ENCODE data around the gene CBFB. TPM values are rescaled to one million over a fixed set of nuclear protein-coding genes. Genes with fewer than 3 reads are reported as not detected.

Gene CBFB
- total and polyA plus RNA-seq, 9 of the 15 experiments (the other 6 are each of a cell fraction or from before 2014, with no cell fraction given) = 22.0 to 112 (median 66.5) TPM

DNA sequence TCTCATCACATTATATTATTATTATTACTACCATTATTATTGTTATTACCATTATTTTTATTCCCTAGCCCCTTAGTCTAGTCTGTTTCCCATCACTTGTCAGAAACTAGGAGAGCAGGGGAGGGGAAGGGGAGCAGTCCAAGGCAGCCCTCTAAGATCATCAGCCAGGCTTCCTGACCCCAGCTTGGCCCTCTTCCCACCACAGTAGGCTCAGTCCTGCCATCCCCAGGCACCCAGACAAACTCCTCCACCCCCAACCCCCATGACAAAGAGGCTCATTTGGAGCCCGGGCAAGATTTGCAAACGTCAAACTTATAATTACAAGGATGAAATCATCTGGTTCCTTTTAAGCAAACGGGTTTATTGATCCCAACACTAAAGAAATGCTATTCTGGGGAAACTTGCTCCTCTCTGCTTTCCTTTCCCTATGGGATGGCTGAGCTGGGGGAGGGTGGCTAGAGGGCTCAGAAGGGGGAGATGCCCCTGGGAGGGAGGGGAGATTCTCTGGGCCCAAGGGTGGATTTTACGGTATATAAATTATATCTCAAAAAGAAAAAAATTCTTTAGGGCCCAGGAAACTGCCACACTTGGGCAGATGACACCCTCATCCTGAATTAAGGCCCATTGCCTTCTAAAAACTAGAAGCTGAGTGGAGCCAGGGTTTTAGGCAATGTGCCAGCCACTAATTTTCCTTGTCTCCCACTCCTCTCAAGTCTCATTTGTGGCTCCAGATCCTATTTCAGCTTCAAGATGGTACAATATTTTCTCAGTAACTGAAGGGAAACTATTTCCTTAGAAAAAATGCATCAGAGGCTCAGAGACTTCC, 4.4 kb upstream of the CBFB start:
- 41% methylated on average over 4 of the region's 4 CpGs for WGBS (ENCODE audit: insufficient coverage, low coverage, missing lambda C conversion rate)
- no TSS peak for BruUV-seq (replicated peaks)
- Histone ChIP-seq H4K20me1 (replicated peaks; ENCODE audit: control insufficient read depth, insufficient read depth, low read length) (no peaks in the 10 kb centered on the region), H3K27me3 (ENCODE audit: control insufficient read depth in 2 of 2, insufficient read depth in 2 of 2, low read length in 2 of 2) (no peaks in the 10 kb centered on the region), H3K4me2 (ENCODE audit: insufficient read depth, low read length) (no peak overlapping the region), H3K9me3 (replicated peaks; ENCODE audit: control insufficient read depth, insufficient read depth, low read depth, low read length) (no peaks in the 10 kb centered on the region), H2AFZ (ENCODE audit: low read depth, low read length) (no peak overlapping the region), H3K4me1 (replicated peaks in 1 of 2; ENCODE audit: control insufficient read depth in 2 of 2, insufficient read depth in 2 of 2, low read length in 2 of 2) (peaks cover 13 to 20% of the 10 kb centered on the region in 2 experiments; a peak in 4 of 5 replicates), H3K36me3 (ENCODE audit: control insufficient read depth, insufficient read depth, low read length) (no peaks in the 10 kb centered on the region), H3K9me1 (ENCODE audit: control insufficient read depth, insufficient read depth, low read length) (no peaks in the 10 kb centered on the region), H3K79me2 (ENCODE audit: control insufficient read depth, insufficient read depth, low read length) (peaks cover 12% of the 10 kb centered on the region), H3K9ac (ENCODE audit: insufficient read depth in 1 of 2, low read depth in 2 of 2, low read length in 2 of 2) (no peak overlapping the region), H3K4me3 (no peak overlapping the region), H3K27ac (ENCODE audit: extremely low read depth, low read depth, low read length) (no peak overlapping the region)
- ATAC-seq (no peak), DNase-seq (ENCODE audit: extremely low read depth in 1 of 4, low spot score in 3 of 4) (no peak), FAIRE-seq (no peak)
- TF ChIP-seq NFIC (IDR thresholded peaks at IDR 0.05) = 0 out of 2 replicates have a peak, but pooled peaks have one; percentile 14
- TF ChIP-seq, protein P1, sequence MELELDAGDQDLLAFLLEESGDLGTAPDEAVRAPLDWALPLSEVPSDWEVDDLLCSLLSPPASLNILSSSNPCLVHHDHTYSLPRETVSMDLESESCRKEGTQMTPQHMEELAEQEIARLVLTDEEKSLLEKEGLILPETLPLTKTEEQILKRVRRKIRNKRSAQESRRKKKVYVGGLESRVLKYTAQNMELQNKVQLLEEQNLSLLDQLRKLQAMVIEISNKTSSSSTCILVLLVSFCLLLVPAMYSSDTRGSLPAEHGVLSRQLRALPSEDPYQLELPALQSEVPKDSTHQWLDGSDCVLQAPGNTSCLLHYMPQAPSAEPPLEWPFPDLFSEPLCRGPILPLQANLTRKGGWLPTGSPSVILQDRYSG (tag; conservative IDR thresholded peaks at IDR 0.05; ENCODE audit: low read depth) = no peak
- TF ChIP-seq, protein P2, sequence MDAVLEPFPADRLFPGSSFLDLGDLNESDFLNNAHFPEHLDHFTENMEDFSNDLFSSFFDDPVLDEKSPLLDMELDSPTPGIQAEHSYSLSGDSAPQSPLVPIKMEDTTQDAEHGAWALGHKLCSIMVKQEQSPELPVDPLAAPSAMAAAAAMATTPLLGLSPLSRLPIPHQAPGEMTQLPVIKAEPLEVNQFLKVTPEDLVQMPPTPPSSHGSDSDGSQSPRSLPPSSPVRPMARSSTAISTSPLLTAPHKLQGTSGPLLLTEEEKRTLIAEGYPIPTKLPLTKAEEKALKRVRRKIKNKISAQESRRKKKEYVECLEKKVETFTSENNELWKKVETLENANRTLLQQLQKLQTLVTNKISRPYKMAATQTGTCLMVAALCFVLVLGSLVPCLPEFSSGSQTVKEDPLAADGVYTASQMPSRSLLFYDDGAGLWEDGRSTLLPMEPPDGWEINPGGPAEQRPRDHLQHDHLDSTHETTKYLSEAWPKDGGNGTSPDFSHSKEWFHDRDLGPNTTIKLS (IDR thresholded peaks at IDR 0.05; ENCODE audit: borderline replicate concordance, low read depth) = no peak
- TF ChIP-seq, protein P3, sequence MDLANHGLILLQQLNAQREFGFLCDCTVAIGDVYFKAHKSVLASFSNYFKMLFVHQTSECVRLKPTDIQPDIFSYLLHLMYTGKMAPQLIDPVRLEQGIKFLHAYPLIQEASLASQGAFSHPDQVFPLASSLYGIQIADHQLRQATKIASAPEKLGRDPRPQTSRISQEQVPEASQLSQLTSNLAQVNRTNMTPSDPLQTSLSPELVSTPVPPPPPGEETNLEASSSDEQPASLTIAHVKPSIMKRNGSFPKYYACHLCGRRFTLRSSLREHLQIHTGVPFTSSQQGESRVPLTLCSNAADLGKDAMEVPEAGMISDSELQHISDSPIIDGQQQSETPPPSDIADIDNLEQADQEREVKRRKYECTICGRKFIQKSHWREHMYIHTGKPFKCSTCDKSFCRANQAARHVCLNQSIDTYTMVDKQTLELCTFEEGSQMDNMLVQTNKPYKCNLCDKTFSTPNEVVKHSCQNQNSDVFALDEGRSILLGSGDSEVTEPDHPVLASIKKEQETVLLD (IDR thresholded peaks at IDR 0.05) = no peak
- CTCF ChIA-PET (ENCODE audit: low intra/inter-chr PET ratio) = no interaction called here
- POLR2A ChIA-PET = no interaction called here
- intact Hi-C loops (cut with micrococcal nuclease) (no loop called here), in situ Hi-C loops (cut with MboI) (no loop called here)
